ENCODE data around the gene SLC46A2. TPM values are rescaled to one million over a fixed set of nuclear protein-coding genes. Genes with fewer than 3 reads are reported as not detected.

The SLC46A2 gene
- total RNA-seq, 1 donor from 2014 or later: not detected

DNA sequence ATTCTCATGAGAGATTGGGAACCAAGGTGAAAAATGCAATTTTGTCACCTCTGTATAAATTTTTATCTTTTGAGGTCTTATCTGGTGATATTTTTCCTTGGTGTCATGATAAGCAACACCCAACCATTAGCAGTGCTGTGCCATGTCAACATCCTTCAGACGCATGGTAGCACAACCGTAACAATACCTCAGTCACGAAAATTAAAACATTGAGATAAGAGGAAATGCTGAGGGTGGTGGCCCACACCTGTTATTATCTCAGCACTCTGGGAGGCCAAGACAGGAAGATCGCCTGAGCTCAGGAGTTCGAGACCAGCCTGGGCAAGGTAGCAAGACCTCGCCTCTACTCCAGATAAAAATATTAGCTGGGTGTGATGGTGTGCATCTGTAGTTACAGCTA, 32.7 kb downstream of the SLC46A2 start:
- H3K4me1 Mint-ChIP-seq (ENCODE audit: low read depth): peaks cover 4% of the 10 kb centered on the region
- H3K27ac Mint-ChIP-seq (ENCODE audit: unreplicated experiment): no peak overlapping the region
- DNase-seq (ENCODE audit: low spot score): no peak
- no peaks in the 10 kb centered on the region for H3K9me3 Mint-ChIP-seq (ENCODE audit: low read depth)
- H3K4me3 Mint-ChIP-seq (ENCODE audit: unreplicated experiment): no peak overlapping the region
- peaks cover 5% of the 10 kb centered on the region for H3K36me3 Mint-ChIP-seq (ENCODE audit: low read depth)
- H3K27me3 Mint-ChIP-seq (ENCODE audit: low read depth): no peaks in the 10 kb centered on the region
- TF ChIP-seq, protein P1, sequence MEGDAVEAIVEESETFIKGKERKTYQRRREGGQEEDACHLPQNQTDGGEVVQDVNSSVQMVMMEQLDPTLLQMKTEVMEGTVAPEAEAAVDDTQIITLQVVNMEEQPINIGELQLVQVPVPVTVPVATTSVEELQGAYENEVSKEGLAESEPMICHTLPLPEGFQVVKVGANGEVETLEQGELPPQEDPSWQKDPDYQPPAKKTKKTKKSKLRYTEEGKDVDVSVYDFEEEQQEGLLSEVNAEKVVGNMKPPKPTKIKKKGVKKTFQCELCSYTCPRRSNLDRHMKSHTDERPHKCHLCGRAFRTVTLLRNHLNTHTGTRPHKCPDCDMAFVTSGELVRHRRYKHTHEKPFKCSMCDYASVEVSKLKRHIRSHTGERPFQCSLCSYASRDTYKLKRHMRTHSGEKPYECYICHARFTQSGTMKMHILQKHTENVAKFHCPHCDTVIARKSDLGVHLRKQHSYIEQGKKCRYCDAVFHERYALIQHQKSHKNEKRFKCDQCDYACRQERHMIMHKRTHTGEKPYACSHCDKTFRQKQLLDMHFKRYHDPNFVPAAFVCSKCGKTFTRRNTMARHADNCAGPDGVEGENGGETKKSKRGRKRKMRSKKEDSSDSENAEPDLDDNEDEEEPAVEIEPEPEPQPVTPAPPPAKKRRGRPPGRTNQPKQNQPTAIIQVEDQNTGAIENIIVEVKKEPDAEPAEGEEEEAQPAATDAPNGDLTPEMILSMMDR (IDR thresholded peaks at IDR 0.05): no peak

DNA sequence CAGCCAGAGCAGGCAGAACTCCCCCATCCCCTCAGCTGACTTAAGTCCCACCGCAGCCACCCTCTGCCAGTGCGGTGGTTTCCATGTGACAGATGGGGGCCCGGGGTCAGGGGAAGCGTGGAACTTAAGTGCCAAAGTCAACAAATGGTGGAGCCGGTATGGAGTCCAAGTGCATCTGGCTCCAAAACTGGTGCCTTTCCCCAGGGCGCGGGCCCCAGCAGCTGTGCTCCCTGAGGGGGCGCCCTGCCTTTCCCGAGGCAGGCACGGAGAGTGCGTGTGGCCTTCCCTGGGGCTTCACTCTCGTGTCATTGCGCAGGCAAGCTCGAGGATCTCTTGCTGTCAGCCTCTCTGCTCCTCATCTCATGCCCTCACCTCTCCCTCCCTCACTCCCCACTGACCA, 33.8 kb downstream of the SLC46A2 start:
- Mint-ChIP-seq H3K4me1 (ENCODE audit: low read depth) (no peaks in the 10 kb centered on the region), H3K4me3 (ENCODE audit: unreplicated experiment) (no peak overlapping the region), H3K36me3 (ENCODE audit: low read depth) (peaks cover 10% of the 10 kb centered on the region), H3K27ac (ENCODE audit: unreplicated experiment) (no peak overlapping the region), H3K9me3 (ENCODE audit: low read depth) (no peaks in the 10 kb centered on the region), H3K27me3 (ENCODE audit: low read depth) (no peaks in the 10 kb centered on the region)
- TF ChIP-seq, protein P1 (IDR thresholded peaks at IDR 0.05): no peak
- no peak for DNase-seq (ENCODE audit: low spot score)

DNA sequence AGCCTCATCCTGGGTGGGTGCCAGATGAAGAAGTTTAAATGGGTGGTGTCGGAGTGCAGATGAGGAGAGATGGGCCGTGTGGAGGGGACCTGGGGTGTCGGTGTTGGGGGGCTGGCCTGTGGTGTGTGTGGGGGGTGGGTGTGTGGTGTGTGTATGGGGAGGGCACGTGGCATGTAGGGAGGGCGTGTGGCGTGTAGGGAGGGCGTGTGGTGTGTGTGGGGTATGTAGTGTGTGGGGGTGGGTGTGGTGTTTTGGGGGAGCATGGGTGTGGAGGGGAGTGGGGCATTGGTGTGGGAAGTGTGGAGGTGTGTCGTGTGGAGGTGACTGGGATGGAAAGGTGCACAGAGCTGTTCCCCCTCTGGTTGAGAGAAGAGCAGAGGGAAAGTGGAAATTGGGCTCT, 34.5 kb downstream of the SLC46A2 start:
- Mint-ChIP-seq H3K36me3 (ENCODE audit: low read depth) (peaks cover 11% of the 10 kb centered on the region), H3K4me1 (ENCODE audit: low read depth) (no peaks in the 10 kb centered on the region), H3K4me3 (ENCODE audit: unreplicated experiment) (no peak overlapping the region), H3K9me3 (ENCODE audit: low read depth) (no peaks in the 10 kb centered on the region), H3K27me3 (ENCODE audit: low read depth) (no peaks in the 10 kb centered on the region), H3K27ac (ENCODE audit: unreplicated experiment) (no peak overlapping the region)
- no peak for DNase-seq (ENCODE audit: low spot score)
- TF ChIP-seq, protein P1 (IDR thresholded peaks at IDR 0.05): no peak

DNA sequence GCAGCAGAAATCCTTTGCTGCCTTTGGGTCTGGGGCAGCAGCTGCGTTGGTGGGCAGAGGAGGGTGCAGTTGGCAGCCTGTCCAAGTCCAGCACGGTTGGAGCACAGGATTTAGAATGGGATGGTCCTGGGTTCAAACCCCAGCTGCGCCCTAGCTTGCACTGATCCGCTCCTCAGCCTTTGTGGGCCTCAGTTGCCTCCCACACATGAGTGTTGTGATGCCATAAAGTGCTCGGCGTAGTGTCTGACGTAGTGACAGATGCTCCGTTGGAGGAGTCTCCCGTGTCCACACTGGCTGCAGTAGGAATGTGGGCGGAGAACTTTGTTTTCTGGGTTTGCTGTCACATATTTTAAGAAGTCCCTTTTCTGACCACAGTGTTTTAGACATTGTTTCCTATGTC, 36.0 kb downstream of the SLC46A2 start:
- TF ChIP-seq, protein P1 (IDR thresholded peaks at IDR 0.05): no peak
- no peak overlapping the region for H3K27ac Mint-ChIP-seq (ENCODE audit: unreplicated experiment)
- no peaks in the 10 kb centered on the region for H3K27me3 Mint-ChIP-seq (ENCODE audit: low read depth)
- no peak overlapping the region for H3K4me3 Mint-ChIP-seq (ENCODE audit: unreplicated experiment)
- DNase-seq (ENCODE audit: low spot score): no peak
- no peaks in the 10 kb centered on the region for H3K4me1 Mint-ChIP-seq (ENCODE audit: low read depth)
- no peaks in the 10 kb centered on the region for H3K9me3 Mint-ChIP-seq (ENCODE audit: low read depth)
- peaks cover 12% of the 10 kb centered on the region for H3K36me3 Mint-ChIP-seq (ENCODE audit: low read depth)

DNA sequence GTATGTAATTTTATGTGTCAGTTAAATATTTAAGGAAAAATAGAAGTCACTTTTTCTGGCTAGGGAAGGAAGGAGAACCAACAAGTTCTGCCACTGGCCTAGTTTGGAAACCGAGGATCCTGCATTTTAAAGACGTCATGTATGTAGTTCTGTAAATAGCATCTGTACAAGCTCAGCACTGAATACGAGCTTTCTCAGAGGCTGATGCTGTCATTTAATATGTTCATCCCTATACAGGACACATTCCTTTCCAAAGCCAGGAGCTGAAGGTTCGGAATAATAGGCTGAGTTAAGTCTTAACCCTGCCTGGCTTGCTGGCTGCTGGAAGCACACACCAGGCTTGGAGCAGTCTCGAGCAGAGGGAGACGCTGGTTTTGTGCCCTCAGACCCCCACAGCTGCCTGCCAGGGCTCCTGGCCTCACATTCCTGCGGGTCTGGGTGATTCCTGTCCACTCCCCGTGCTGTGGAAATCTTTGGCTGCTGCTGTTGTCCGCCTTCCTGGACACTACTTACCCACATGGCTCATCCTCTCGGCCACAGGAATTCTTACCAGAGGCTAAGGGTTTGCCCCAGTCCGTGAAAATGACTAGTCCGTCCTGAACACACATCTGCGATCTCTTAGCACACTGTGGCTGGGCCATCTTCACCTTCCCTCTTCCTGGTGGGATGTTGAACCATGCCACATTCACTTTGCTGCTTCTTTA, 36.6 kb downstream of the SLC46A2 start:
- Mint-ChIP-seq H3K27me3 (ENCODE audit: low read depth) (no peaks in the 10 kb centered on the region), H3K4me3 (ENCODE audit: unreplicated experiment) (no peak overlapping the region), H3K36me3 (ENCODE audit: low read depth) (peaks cover 12% of the 10 kb centered on the region), H3K4me1 (ENCODE audit: low read depth) (no peaks in the 10 kb centered on the region), H3K27ac (ENCODE audit: unreplicated experiment) (no peak overlapping the region), H3K9me3 (ENCODE audit: low read depth) (no peaks in the 10 kb centered on the region)
- TF ChIP-seq, protein P1 (IDR thresholded peaks at IDR 0.05): no peak
- DNase-seq (ENCODE audit: low spot score): no peak

Data from chondrocyte (in vitro differentiated cells).